ENCODE results near the gene GDA.
"Not testable (repeated sequence)": the region's sequence is repeated elsewhere in the genome, so short reads cannot be mapped to it uniquely, and the experiment has no call there.

The GDA gene

GRCh38 chr9:72207278-72207677, 58.0 kb downstream of the GDA start:
- no peak for DNase-seq (ENCODE audit: low read depth in 2 of 2)

- no peak for DNase-seq (ENCODE audit: low read depth in 2 of 2)
Observed at GRCh38 chr9:72210522-72210921, 61.3 kb downstream of the GDA start.

DNA sequence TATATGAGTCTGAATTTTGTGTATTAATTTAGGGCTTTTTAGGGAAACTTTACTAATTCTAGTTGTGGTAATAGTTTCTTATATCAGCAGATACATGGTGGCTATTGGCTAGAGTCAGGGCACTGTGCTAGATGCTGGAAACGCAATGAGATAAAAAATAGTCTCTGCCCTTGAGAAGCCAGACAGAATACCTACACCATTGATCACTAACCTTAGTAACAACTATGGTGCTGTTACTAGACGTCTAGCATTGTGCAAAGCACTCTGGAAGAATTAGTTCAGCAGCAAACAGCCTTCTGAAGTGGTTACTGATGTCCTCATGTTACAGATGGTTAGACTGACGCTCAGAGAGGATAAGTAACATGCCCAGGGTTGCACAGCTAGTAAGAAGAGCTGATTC, 61.8 kb downstream of the GDA start:
- no peak for DNase-seq (ENCODE audit: low read depth in 2 of 2)

DNA sequence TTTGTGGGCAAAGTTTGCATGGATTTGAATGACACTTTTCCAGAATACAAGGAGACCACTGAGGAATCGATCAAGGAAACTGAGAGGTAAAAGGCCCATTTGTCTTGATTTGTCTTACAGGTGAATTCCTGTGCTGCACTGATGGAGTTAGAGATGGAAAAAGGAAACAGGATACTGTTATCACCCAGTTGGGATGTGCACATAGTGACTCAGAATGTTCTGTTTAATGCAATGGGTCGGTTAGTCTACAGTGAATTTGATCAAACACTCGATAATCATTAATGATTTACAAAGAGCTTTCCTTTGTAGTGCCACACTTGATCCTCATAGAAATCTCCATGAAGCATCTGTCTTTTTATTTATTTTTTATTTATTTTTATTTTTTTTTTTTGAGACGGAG, 64.7 kb downstream of the GDA start:
- no peak for DNase-seq (ENCODE audit: low read depth in 2 of 2)

- DNase-seq (ENCODE audit: low read depth in 2 of 2) = no peak
Observed at GRCh38 chr9:72217306-72217842, 68.1 kb downstream of the GDA start.

DNA sequence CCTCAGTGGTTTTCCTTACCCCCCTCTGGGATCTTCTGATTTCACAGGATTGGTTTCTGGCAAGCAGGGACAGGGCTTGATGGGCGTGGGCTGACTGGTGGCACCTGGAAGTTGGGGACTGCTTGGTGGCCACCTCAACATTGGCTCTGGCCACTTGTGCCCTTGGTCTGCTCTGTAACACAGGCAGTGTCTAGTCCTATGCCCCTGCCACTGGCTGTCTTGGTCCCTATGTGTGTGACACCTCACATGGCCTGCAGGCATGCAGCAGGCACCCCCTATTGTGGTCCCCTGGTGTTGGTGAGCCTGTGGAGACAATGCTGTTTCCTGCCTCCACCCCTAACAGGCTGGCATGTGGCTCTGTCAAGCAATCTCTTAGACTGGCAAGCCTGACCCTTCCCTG, 71.3 kb downstream of the GDA start:
- no peak for DNase-seq (ENCODE audit: low read depth in 2 of 2)

GRCh38 chr9:72226146-72226812, 77.0 kb downstream of the GDA start:
- DNase-seq (ENCODE audit: low read depth in 2 of 2) = no peak

GRCh38 chr9:72228282-72228681, 79.0 kb downstream of the GDA start:
- DNase-seq (ENCODE audit: low read depth in 2 of 2) = no peak

DNA sequence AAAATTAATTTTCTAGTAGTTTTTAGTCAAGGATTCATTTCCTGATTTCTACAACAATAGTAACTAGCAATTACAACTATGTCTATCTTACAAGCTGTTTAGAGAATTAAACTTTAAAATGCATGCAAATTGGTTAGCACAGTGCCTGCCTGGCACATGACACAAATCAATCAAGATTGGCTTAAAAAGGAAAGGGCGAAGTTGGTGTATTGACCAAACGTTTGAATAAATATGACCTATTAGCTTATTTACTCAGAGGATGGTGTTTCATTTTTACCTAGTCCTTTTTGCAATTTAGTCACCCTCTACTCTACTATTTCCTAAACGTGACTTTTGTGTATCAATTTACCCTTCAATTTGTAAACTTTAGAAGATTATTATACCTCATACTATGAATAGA, 83.5 kb downstream of the GDA start:
- no peak for DNase-seq (ENCODE audit: low read depth in 2 of 2)

DNA sequence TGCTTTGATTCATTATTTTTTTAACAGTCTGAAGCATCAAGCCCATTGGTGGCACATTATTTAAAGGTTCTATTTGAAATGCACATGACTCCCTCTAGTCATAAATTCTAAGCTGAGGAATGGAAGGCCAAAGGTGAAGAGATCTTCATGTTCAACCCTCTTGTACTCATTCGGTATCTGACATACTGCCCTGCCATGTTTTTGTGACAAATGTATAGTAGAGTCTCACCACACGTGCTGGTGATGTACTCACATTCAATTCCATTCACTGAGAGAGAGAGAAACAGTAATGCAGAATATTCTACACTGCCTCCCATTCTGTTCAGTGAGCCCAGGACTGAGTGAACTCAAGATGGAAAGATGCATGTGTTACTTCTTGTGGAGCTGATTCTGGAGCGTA, 98.3 kb downstream of the GDA start:
- DNase-seq (ENCODE audit: low read depth in 2 of 2) = no peak

DNA sequence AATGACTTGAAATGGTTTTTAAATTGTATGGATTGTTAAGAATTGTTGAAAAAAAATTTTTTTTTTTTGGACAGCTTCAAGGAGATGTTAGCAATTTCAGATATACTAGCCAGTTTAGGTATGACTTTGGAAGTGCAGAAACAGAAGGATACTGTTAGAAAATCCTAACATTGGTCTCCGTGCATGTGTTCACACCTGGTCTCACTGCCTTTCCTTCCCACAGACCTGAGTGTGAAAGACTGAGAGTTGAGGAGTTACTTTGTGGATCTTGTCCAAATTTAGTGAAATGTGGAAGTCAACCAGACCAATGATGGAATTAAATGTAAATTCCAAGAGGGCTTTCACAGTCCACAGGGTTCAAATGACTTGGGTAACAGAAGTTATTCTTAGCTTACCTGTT, 102.3 kb downstream of the GDA start:
- DNase-seq (ENCODE audit: low read depth in 2 of 2) = no peak

DNA sequence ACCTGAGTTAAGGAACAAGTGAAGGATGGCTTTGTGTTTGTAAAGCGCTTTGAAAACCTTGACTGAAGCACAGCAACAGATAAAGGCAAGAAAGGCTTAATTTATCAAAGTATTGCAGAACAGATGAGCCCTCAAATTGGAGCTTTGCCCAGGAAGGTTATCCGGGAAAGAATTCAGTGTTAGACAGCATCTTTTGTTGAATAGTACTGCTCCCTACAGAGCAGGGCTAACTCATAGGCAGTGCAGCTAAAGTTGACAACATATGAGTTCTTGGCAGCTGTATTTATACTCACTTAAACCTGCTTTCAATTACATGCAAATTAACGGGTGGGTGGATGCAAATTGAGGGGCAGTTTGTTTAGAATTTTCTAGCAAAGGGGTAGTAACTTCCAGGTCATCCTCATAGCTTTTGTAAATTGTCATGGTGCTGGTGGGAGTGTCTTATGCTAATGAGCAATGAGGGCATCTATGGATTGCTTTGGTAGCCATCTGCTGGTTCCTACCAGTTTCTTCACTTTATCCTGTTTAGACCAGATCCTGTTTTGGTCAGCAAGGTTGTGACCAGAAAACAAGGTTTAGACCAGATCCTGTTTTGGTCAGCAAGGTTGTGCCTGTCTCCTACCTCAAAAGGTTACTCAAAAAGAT, 105.8 kb downstream of the GDA start:
- no peak for DNase-seq (ENCODE audit: low read depth in 2 of 2)

DNA sequence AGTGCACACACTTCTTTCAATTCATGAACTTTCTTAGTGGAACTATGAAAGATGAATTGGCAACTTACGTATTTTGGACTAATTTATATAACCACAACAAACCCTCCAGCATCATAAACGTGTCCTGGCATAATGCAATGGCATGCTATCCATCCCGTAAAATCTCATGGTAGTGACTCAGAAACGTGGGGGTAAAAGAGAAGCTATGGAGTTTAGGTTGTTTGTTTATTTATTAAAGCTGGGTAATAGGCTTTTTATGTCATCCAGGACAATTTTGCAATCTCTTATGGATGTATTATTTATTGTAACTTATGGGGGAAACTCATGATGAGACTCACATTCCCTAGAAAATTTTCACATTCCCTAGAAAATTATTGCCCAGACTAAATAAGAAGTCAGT, 106.3 kb downstream of the GDA start:
- DNase-seq (ENCODE audit: low read depth in 2 of 2) = no peak

DNA sequence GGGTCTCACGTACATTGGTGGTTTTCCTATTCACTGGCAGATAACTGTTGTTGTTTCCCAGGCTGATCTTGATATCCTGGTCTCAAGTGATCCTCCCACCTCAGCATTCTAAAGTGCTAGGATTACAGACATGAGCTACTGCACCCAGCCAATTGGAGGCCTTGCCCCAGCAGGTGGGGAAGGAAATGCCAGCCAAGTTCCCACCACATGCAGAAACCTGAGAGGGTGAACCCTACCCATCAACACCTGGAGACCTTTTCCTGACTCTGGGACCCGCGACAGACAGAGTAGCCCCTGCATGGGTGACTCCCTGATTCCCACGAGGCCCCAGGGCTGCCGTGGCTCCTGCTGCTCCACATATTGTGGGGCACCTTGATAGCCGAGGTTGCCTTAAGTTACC, 107.7 kb downstream of the GDA start:
- no peak for DNase-seq (ENCODE audit: low read depth in 2 of 2)

- no peak for DNase-seq (ENCODE audit: low read depth in 2 of 2)
Observed at GRCh38 chr9:72257814-72258213, 108.6 kb downstream of the GDA start.

DNA sequence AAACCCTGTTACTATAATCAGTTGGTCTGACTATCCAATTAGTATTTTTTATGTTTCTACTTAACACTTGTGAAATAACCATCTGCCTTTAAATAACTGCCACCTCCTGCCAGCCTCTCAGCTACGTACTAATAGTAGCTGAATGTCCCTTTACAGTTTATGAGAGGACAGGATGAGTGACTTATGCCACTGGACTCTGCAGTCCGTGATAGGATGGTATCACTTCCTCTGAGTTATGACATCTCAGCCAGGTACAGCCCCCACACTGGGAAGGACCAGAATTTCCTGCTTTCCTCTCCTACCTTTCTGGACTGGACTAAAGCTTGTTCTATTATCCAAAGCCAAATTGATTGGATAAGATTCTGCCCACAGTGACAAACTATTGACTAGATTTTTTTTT, 112.8 kb downstream of the GDA start:
- DNase-seq (ENCODE audit: low read depth in 2 of 2) = no peak

GRCh38 chr9:72263572-72263971, 114.3 kb downstream of the GDA start:
- DNase-seq (ENCODE audit: low read depth in 2 of 2) = no peak

DNA sequence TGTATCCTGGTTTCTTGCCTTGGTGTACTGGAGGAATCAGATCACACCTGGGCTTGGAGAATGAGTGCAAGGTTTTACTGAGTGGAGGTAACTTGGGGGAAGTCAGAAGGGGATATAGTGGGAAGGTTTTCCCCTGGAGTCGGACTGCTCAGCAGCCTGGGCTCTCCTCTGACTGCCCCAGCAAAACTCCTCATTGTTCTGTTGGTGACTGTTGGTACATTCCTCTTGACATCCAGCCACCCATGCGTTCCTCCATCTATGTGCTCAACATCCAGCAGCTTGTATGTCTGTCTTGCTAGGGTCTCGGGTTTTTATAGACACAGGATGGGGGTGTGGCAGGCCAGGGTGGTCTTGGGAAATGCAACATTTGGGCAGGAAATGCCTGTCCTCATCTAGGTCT, 119.7 kb downstream of the GDA start:
- DNase-seq (ENCODE audit: low read depth in 2 of 2) = no peak

GRCh38 chr9:72270359-72270758, 121.1 kb downstream of the GDA start:
- not testable (repeated sequence) for DNase-seq (ENCODE audit: low read depth in 2 of 2)

DNA sequence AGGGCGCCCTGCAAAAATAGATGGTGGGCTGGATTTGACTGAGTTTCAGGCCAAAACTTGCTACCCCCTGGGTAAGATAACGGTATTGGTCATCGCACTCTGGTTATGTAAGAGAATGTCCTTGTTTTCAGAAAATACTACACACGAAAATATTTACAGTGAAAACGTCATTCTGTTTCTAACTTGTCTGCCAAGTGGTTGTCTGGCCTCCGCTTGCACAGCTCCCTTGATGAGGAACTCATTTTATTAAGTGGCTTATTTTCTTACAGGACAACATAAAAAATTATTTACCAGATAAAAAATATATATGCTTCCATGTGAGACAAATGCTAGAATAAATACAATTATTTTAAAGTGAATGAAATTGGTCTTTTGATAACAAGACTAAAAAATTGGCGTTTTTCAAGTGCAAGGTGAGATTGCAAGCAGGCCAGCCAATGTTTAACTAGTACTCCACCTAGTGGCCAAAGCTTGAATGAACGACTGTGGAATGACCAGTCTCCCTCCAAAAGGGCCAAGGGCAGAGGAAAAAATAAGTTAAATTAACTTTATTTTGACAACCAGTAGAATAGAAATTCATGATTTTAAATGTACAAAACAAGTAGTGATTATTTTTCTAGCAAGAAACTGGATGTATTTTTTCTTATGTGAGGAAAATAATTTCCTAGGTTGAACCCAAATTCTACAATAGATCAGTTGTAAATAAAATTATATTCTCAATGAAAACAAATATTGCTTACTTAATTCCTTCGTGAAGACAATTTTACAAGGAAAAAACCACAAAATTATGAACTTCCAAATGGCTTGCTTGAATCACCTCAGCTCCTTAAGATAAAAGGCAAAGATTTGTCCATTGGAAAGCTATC, 122.6 kb downstream of the GDA start:
- peak in 1 of 2 donors; percentile 9 for DNase-seq (ENCODE audit: low read depth in 2 of 2)

DNA sequence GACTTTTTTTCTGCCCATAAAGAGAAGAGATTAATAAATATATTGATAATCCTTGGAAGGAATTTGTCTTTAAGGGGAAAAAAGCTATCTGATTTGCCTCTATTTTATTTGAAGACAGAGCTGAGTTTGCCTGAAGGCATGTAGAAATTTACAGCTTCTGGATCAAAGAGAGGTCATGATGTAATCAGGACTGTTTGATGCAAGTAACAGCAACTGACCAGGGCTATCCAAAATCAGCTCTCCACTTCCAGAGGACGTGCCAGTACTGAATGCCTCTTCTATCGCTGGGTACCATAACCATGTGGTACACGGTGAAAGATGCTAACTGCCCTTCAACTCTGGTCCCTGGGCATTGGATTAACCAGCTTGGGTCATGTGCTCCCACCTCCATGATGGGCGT, 125.2 kb downstream of the GDA start:
- DNase-seq (ENCODE audit: low read depth in 2 of 2) = no peak

- no peak for DNase-seq (ENCODE audit: low read depth in 2 of 2)
Observed at GRCh38 chr9:72274916-72275315, 125.7 kb downstream of the GDA start.

- no peak for DNase-seq (ENCODE audit: low read depth in 2 of 2)
Observed at GRCh38 chr9:72276429-72276828, 127.2 kb downstream of the GDA start.
